ENCODE results near the gene LRRC10B. TPM values are rescaled to one million over a fixed set of nuclear protein-coding genes. Genes with fewer than 3 reads are reported as not detected.

The LRRC10B gene
- total and polyA plus RNA-seq, 7 donors: 0.71 to 4.4 (median 1.1) TPM; not detected in 2

GRCh38 chr11:61552108-61552635 lies 43.6 kb downstream of the LRRC10B start:
- TF ChIP-seq EP300 (IDR thresholded peaks at IDR 0.05): no peak
- TF ChIP-seq CTCF (IDR thresholded peaks at IDR 0.05): no peak
- no peak for TF ChIP-seq POLR2AphosphoS5 (IDR thresholded peaks at IDR 0.05)
- TF ChIP-seq POLR2A (IDR thresholded peaks at IDR 0.05): no peak
- H3K4me3 ChIP-seq: no peak overlapping the region
- peaks cover 14 to 99% (median 50%) of the 10 kb centered on the region in 3 donors for H3K27me3 ChIP-seq
- no peaks in the 10 kb centered on the region for H3K9me3 ChIP-seq
- DNase-seq: no peak
- no peaks in the 10 kb centered on the region for H3K36me3 ChIP-seq
- intact Hi-C loops (cut with DNase I): no loop called here
- H3K27ac ChIP-seq: no peak overlapping the region
- WGBS, 2 donors: 79 to 85% methylated on average over 13 of the region's 13 CpGs
- H3K4me1 ChIP-seq: peaks cover 0 to 9% (median 6%) of the 10 kb centered on the region in 4 donors

GRCh38 chr11:61553373-61554171 lies 45.0 kb downstream of the LRRC10B start:
- intact Hi-C loops (cut with DNase I): no loop called here
- Histone ChIP-seq H3K27me3 (peaks cover 14 to 97% (median 46%) of the 10 kb centered on the region in 3 donors), H3K36me3 (no peaks in the 10 kb centered on the region), H3K4me1 (peaks cover 0 to 9% (median 6%) of the 10 kb centered on the region in 4 donors), H3K9me3 (no peaks in the 10 kb centered on the region), H3K4me3 (no peak overlapping the region), H3K27ac (no peak overlapping the region)
- TF ChIP-seq EP300 (IDR thresholded peaks at IDR 0.05) (no peak), CTCF (IDR thresholded peaks at IDR 0.05) (no peak), POLR2AphosphoS5 (IDR thresholded peaks at IDR 0.05) (no peak), POLR2A (IDR thresholded peaks at IDR 0.05) (no peak)
- WGBS, 2 donors: 45 to 53% methylated on average over 15 of the region's 15 CpGs
- no peak for DNase-seq

GRCh38 chr11:61554172-61554988 lies 45.8 kb downstream of the LRRC10B start:
- 21 to 49% methylated on average over 13 of the region's 13 CpGs for WGBS, 2 donors
- Histone ChIP-seq H3K9me3 (no peaks in the 10 kb centered on the region), H3K36me3 (no peaks in the 10 kb centered on the region), H3K27ac (no peak overlapping the region), H3K4me1 (peaks cover 0 to 9% (median 6%) of the 10 kb centered on the region in 4 donors), H3K27me3 (peaks cover 14 to 97% (median 46%) of the 10 kb centered on the region in 3 donors), H3K4me3 (no peak overlapping the region)
- intact Hi-C loops (cut with DNase I): no loop called here
- TF ChIP-seq POLR2AphosphoS5 (IDR thresholded peaks at IDR 0.05): no peak
- no peak for TF ChIP-seq EP300 (IDR thresholded peaks at IDR 0.05)
- no peak for TF ChIP-seq CTCF (IDR thresholded peaks at IDR 0.05)
- TF ChIP-seq POLR2A (IDR thresholded peaks at IDR 0.05): no peak
- DNase-seq: no peak

GRCh38 chr11:61555051-61555969 lies 46.8 kb downstream of the LRRC10B start:
- peaks cover 0 to 9% (median 6%) of the 10 kb centered on the region in 4 donors for H3K4me1 ChIP-seq
- TF ChIP-seq CTCF (IDR thresholded peaks at IDR 0.05): no peak
- TF ChIP-seq POLR2A (IDR thresholded peaks at IDR 0.05): no peak
- no peak for TF ChIP-seq POLR2AphosphoS5 (IDR thresholded peaks at IDR 0.05)
- no peak for TF ChIP-seq EP300 (IDR thresholded peaks at IDR 0.05)
- H3K27ac ChIP-seq: no peak overlapping the region
- no peak overlapping the region for H3K4me3 ChIP-seq
- H3K27me3 ChIP-seq: peaks cover 14 to 92% (median 43%) of the 10 kb centered on the region in 3 donors
- no peaks in the 10 kb centered on the region for H3K9me3 ChIP-seq
- intact Hi-C loops (cut with DNase I): no loop called here
- H3K36me3 ChIP-seq: no peaks in the 10 kb centered on the region
- 9% methylated on average over 57 of the region's 57 CpGs for WGBS, 2 donors
- no peak for DNase-seq

Data from sigmoid colon (tissue), 7 donors.